GM12878 (cell line): ENCODE results near the gene GPC5. TPM values are rescaled to one million over a fixed set of nuclear protein-coding genes. Genes with fewer than 3 reads are reported as not detected.

Source experiments
- ATAC-seq: fragments of 200-7000 bp; cut with Tn5 transposase; 3 replicates; pipeline ENCODE4 v1.9.1; 2020; ENCODE audit warnings: mild to moderate bottlenecking, moderate library complexity
- BruUV-seq: library from RNA; stranded (reverse); fragments of 400-500 nt; replicated peaks from 2 replicates; lab custom pipeline; 2021; lab: Mats Ljungman, UMichigan
- CTCF ChIA-PET: fragments of 300-600 bp; sonication (Branson Sonifier 250); formaldehyde crosslinking; extraction: SDS; loops from one replicate; lab custom pipeline; 2021; ENCODE audit warnings: inconsistent platforms; lab: Yijun Ruan, JAX
- POLR2A ChIA-PET: fragments of 350-600 bp; formaldehyde crosslinking; extraction: SDS; loops from one replicate; lab custom pipeline; 2021; ENCODE audit warnings: inconsistent platforms; lab: Charles Lee
- RAD21 ChIA-PET: fragments of 300-600 bp; sonication (Branson Sonifier 250); formaldehyde crosslinking; loops from one replicate; lab custom pipeline; 2023; ENCODE audit warnings: antibody characterized with exemption; ENCODE audit not compliant: unreplicated experiment; lab: Charles Lee
- SMC1A ChIA-PET: fragments of 300-600 bp; sonication (Branson Sonifier 250); formaldehyde crosslinking; loops from one replicate; lab custom pipeline; 2023; ENCODE audit not compliant: unreplicated experiment, uncharacterized antibody; lab: Charles Lee
- DNase-seq: peaks from one replicate; pipeline ENCODE4 v3.0.0-alpha.2; 2011; ENCODE audit warnings: low read depth, low spot score
- FAIRE-seq: peaks from 3 replicates; lab custom pipeline; 2011; peaks lifted over from hg19 to GRCh38; lab: Jason Lieb, UNC
- H2AFZ ChIP-seq: 2 replicates; pipeline ENCODE4 v1.6.0; 2011; ENCODE audit warnings: low read depth, low read length, control low read depth; ENCODE audit not compliant: control insufficient read depth
- H3K27ac ChIP-seq: 2 replicates; pipeline ENCODE4 v1.5.1; 2011; ENCODE audit warnings: control low read depth; ENCODE audit not compliant: control insufficient read depth, insufficient read depth
- H3K27me3 ChIP-seq, 2 experiments: replicated peaks in 1 of 2; 2 replicates each; pipeline versions ENCODE4 v1.6.0 to v1.6.1; 2011; ENCODE audit warnings: low read length in 1 of 2; ENCODE audit not compliant: control insufficient read depth in 2 of 2, insufficient read depth in 2 of 2
- H3K36me3 ChIP-seq, 2 experiments: 2 replicates each; pipeline ENCODE4 v1.5.1; 2011; ENCODE audit warnings: low read length in 1 of 2; ENCODE audit not compliant: control insufficient read depth in 2 of 2, insufficient read depth in 2 of 2
- H3K4me1 ChIP-seq: 2 replicates; pipeline ENCODE4 v1.6.1; 2011; ENCODE audit warnings: mild to moderate bottlenecking, low read length, moderate library complexity, mixed read lengths; ENCODE audit not compliant: control insufficient read depth, insufficient read depth
- H3K4me2 ChIP-seq: 2 replicates; pipeline ENCODE4 v1.6.0; 2011; ENCODE audit warnings: control low read depth; ENCODE audit not compliant: control insufficient read depth, insufficient read depth
- H3K4me3 ChIP-seq: fragments of 200-600 bp; sonication (generic); 2 replicates; pipeline ENCODE4 v1.5.1; 2016
- H3K79me2 ChIP-seq: 2 replicates; pipeline ENCODE4 v1.6.0; 2011; ENCODE audit warnings: low read length; ENCODE audit not compliant: control insufficient read depth, insufficient read depth
- H3K9ac ChIP-seq: 2 replicates; pipeline ENCODE4 v1.8.0; 2011; ENCODE audit warnings: low read length, control low read depth, mixed read lengths; ENCODE audit not compliant: control insufficient read depth, insufficient read depth
- H3K9me3 ChIP-seq: replicated peaks from 3 replicates; pipeline ENCODE4 v1.5.1; 2011; ENCODE audit warnings: mild to moderate bottlenecking, low read length; ENCODE audit not compliant: control insufficient read depth, insufficient read depth
- H4K20me1 ChIP-seq: 2 replicates; pipeline ENCODE4 v1.6.0; 2011; ENCODE audit not compliant: control insufficient read depth, insufficient read depth
- ATF7 ChIP-seq: fragments of 450-650 bp; IDR thresholded peaks from 2 replicates; pipeline ENCODE4 v1.6.1; 2016; ENCODE audit warnings: low read depth, mild to moderate bottlenecking
- BHLHE40 ChIP-seq, 2 experiments: fragments of 450-650 bp in 1 of 2; IDR thresholded peaks; 2 replicates each; pipeline ENCODE4 v1.6.1; 2011 to 2017; ENCODE audit warnings: low read depth in 2 of 2, borderline replicate concordance in 1 of 2, improper control_type of control experiment in 1 of 2, low read length in 1 of 2, mild to moderate bottlenecking in 1 of 2
- FOS ChIP-seq: IDR thresholded peaks from 3 replicates; pipeline ENCODE4 v1.6.1; 2011; ENCODE audit warnings: borderline replicate concordance; ENCODE audit not compliant: insufficient read length; ENCODE audit errors: extremely low read depth
- IKZF1 ChIP-seq: fragments of 450-650 bp; conservative IDR thresholded peaks from 2 replicates; pipeline ENCODE4 v1.6.1; 2017; ENCODE audit warnings: antibody characterized with exemption, mild to moderate bottlenecking
- NR2C2 ChIP-seq: IDR thresholded peaks from 2 replicates; pipeline ENCODE4 v1.6.1; 2011; ENCODE audit warnings: borderline replicate concordance, low read depth; ENCODE audit not compliant: control insufficient read depth, insufficient read length
- RCOR1 ChIP-seq: conservative IDR thresholded peaks from 2 replicates; pipeline ENCODE4 v1.6.1; 2012; ENCODE audit warnings: low read depth, low read length, improper control_type of control experiment
- STAT3 ChIP-seq: IDR thresholded peaks from 2 replicates; pipeline ENCODE4 v1.6.1; 2011; ENCODE audit warnings: low read depth, low read length, improper control_type of control experiment
- ZNF384 ChIP-seq: IDR thresholded peaks from 2 replicates; pipeline ENCODE4 v1.6.1; 2012; ENCODE audit warnings: low read depth, mild to moderate bottlenecking, low read length, improper control_type of control experiment, borderline replicate concordance
- WGBS: methylation state at CpG from one replicate; pipeline ENCODE4 v1.1.6; 2016; ENCODE audit warnings: low lambda C conversion rate; ENCODE audit not compliant: insufficient replicate concordance, insufficient coverage; ENCODE audit errors: missing lambda C conversion rate; 5-methylcytosine and 5-hydroxymethylcytosine counted together
- in situ Hi-C: fragments of 300-500 bp; cut with MboI; formaldehyde crosslinking; loops from 9 replicates; pipeline ENCODE4 v1.14.3; 2018; ENCODE audit warnings: mixed read lengths
- intact Hi-C: fragments of 100-400 bp; cut with micrococcal nuclease; formaldehyde crosslinking; loops from one replicate; pipeline ENCODE4 v1.14.2; 2022; ENCODE audit not compliant: unreplicated experiment
- polyA plus RNA-seq, 11 experiments: library from polyadenylated mRNA; depleted of rRNA in 4 of 11; unstranded in 6 of 11; stranded (reverse) in 5 of 11; fragments of >200 nt; fragmentation: Nextera tagmentation in 4 of 11; fragmentation: Illumina TruSeq in 1 of 11; extraction: Ambion mirVana in 4 of 11; extraction: Trizol in 1 of 11; gene quantifications; 1 replicate in 1 of 11; 2 replicates in 10 of 11; pipeline versions ENCODE4 v1.2.1 to v1.2.3, GENCODE V29; 2011 to 2016; ENCODE audit warnings: inconsistent platforms in 2 of 11, missing spikeins in 2 of 11, low read depth in 1 of 11
- total RNA-seq, 4 experiments: library from RNA; depleted of rRNA in 3 of 4; stranded (reverse); fragments of >200 nt in 3 of 4; fragmentation: Illumina TruSeq in 1 of 4; extraction: Trizol in 1 of 4; gene quantifications; 2 replicates each; pipeline versions ENCODE4 v1.2.1 to v1.2.3, GENCODE V29; 2013 to 2021
- TF ChIP-seq, protein P1 (sequence below): IDR thresholded peaks from 2 replicates; pipeline ENCODE4 v1.6.1; 2011; ENCODE audit warnings: borderline replicate concordance, low read depth, mild to moderate bottlenecking, moderate library complexity, low read length; ENCODE audit not compliant: insufficient read depth, poor library complexity, severe bottlenecking
- TF ChIP-seq, protein P2 (sequence below), 3 experiments: IDR thresholded peaks in 2 of 3; conservative IDR thresholded peaks in 1 of 3; 2 replicates each; pipeline ENCODE4 v1.5.1; 2011; ENCODE audit warnings: low read depth in 3 of 3, low read length in 3 of 3, mild to moderate bottlenecking in 3 of 3, control low read depth in 2 of 3, moderate library complexity in 2 of 3, inconsistent platforms in 1 of 3, mixed read lengths in 1 of 3; ENCODE audit not compliant: control insufficient read depth in 2 of 3, insufficient read depth in 1 of 3; ENCODE audit errors: extremely low read depth in 1 of 3

GPC5 gene
- total and polyA plus RNA-seq, 10 of the 15 experiments (the other 5 are each of a cell fraction or from before 2014, with no cell fraction given), result 0.05 to 0.87 (median 0.44) TPM; not detected in 1

DNA sequence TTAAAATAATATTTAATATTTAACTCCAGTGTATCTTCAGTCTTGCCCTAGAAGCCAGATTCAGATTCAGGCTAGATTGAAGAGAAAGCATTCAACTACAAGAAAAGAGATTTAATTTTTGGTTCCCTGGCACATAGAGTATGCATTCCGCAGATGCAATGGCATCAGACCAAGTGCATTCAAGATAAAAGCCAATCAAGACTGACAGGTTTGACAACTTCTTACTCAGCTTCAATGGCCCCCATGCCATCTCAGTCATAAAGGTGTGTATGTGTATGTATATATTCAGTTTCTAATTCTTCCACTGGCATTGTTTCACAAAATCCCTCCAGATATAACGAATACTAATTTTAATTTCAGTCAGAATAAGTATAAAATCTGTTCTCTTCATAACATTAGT lies 1177.4 kb downstream of the GPC5 start (continued):
- TF ChIP-seq ATF7, result no peak
- no peak for TF ChIP-seq IKZF1

DNA sequence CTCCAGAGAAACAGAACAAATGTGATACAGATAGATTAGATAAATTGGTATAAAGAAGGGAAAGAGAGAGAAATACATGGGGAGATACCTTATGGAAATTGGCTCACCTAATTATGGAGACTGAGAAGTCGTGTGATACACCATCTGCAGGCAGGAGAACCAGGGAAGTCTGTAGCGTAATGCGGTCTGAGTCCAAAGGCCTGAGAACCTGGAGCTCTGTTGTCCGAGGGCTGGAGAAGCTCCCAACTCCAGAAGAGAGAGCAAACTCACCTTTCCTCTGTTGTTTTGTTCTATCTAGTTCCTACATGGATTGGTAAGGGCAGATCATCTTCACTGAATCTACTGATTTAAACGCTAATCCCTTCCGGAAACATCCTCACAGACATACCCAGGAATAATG lies 1179.9 kb downstream of the GPC5 start:
- ChIA-PET CTCF (no interaction called here), SMC1A (no interaction called here), POLR2A (no interaction called here), RAD21 (no interaction called here)
- in situ Hi-C loops, result no loop called here
- Histone ChIP-seq H3K79me2 (no peaks in the 10 kb centered on the region), H3K4me3 (no peak overlapping the region), H3K27ac (no peak overlapping the region), H3K4me1 (no peaks in the 10 kb centered on the region), H3K9me3 (no peaks in the 10 kb centered on the region), H3K9ac (no peak overlapping the region), H2AFZ (no peak overlapping the region), H3K27me3 (no peaks in the 10 kb centered on the region), H4K20me1 (no peaks in the 10 kb centered on the region)
- 56% methylated on average over 6 of the region's 6 CpGs for WGBS
- DNase-seq (no peak), ATAC-seq (no peak), FAIRE-seq (no peak)
- no TSS peak for BruUV-seq
- intact Hi-C loops, result loop anchor here (10.0 kb wide), 1 partner anchor 1616 kb away; no protein-coding TSS in a partner anchor
- TF ChIP-seq FOS (no peak), NR2C2 (no peak), STAT3 (no peak), BHLHE40 (IDR thresholded peaks at IDR 0.05; ENCODE audit: borderline replicate concordance in 1 of 2, low read depth in 2 of 2, low read length in 1 of 2) (no peak), RCOR1 (no peak), ZNF384 (no peak)
- TF ChIP-seq, protein P1, sequence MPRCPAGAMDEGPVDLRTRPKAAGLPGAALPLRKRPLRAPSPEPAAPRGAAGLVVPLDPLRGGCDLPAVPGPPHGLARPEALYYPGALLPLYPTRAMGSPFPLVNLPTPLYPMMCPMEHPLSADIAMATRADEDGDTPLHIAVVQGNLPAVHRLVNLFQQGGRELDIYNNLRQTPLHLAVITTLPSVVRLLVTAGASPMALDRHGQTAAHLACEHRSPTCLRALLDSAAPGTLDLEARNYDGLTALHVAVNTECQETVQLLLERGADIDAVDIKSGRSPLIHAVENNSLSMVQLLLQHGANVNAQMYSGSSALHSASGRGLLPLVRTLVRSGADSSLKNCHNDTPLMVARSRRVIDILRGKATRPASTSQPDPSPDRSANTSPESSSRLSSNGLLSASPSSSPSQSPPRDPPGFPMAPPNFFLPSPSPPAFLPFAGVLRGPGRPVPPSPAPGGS, result no peak
- TF ChIP-seq, protein P2, sequence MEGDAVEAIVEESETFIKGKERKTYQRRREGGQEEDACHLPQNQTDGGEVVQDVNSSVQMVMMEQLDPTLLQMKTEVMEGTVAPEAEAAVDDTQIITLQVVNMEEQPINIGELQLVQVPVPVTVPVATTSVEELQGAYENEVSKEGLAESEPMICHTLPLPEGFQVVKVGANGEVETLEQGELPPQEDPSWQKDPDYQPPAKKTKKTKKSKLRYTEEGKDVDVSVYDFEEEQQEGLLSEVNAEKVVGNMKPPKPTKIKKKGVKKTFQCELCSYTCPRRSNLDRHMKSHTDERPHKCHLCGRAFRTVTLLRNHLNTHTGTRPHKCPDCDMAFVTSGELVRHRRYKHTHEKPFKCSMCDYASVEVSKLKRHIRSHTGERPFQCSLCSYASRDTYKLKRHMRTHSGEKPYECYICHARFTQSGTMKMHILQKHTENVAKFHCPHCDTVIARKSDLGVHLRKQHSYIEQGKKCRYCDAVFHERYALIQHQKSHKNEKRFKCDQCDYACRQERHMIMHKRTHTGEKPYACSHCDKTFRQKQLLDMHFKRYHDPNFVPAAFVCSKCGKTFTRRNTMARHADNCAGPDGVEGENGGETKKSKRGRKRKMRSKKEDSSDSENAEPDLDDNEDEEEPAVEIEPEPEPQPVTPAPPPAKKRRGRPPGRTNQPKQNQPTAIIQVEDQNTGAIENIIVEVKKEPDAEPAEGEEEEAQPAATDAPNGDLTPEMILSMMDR (IDR thresholded peaks at IDR 0.05 in 2 of 3, conservative IDR thresholded peaks at IDR 0.05 in 1 of 3; ENCODE audit: control insufficient read depth in 2 of 3, extremely low read depth in 1 of 3, insufficient read depth in 1 of 3, low read depth in 3 of 3, low read length in 3 of 3), result no peak
- TF ChIP-seq, all 136 proteins: peak for 0
- H3K36me3 ChIP-seq, result no peaks in the 10 kb centered on the region
- H3K4me2 ChIP-seq, result no peak overlapping the region
